Effector CD8-positive, alpha-beta T cell (primary cell): ENCODE results near the gene GRAPL.
"Not testable (repeated sequence)": the region's sequence is repeated elsewhere in the genome, so short reads cannot be mapped to it uniquely, and the experiment has no call there.

Experiments
- DNase-seq: peaks from one replicate; lab custom pipeline; 2025; lab: John Stamatoyannopoulos, UW
- total RNA-seq, 4 experiments: gene quantifications; one replicate each; lab custom pipeline; 2026; lab: John Stamatoyannopoulos, UW

The GRAPL gene
- total RNA-seq, result 0 to 0.62 (median 0.09) reads per million in 4 experiments

DNA sequence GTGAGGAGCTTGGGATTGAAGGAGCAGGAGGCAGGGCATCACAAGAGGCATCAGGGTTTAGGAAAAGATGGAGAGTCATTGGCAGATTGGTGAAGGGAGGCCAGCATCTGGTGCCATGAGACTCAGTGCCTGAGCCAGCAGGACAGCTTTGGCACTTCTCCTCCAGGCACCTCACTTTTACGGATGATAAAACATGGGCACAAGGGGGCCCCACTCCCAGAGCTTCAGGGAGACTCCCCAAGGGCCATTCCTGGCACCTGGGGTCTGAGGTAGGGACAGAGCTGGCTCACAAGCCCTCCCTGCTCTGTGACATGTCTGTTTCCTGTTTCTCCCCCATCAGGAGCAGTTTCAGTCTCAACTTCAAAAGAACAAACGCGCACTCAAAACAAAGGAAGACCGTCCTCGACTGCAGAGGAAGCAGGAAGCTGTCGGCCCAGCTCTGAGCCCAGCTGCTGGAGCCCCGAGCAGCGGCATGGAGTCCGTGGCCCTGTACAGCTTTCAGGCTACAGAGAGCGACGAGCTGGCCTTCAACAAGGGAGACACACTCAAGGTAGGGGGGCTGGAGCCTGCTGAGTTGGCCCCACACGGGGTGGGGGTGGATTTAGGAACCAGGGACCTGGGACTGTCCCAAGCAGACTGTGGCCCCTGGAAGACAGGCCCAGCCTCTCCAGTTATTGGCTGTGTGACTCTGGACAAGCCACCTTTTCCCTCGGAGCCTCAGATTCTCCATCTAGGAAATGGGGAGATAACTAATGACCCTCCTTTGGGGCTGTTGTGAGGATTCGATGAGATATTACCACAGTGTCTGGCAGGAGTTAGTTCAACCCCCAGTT is at the start of gene GRAPL:
Gene GRAPL (plus strand): TSS at position 442 of the 833 bp plus-strand sequence. CDS start 31 bp downstream, at position 473.
- DNase-seq, result not testable (repeated sequence)

GRCh38 chr17:19088804-19089685 is 38.3 kb upstream of the GRAPL start:
- DNase-seq, result not testable (repeated sequence)

- DNase-seq, result not testable (repeated sequence)
Measured at GRCh38 chr17:19090058-19090772, 37.2 kb upstream of the GRAPL start.

DNA sequence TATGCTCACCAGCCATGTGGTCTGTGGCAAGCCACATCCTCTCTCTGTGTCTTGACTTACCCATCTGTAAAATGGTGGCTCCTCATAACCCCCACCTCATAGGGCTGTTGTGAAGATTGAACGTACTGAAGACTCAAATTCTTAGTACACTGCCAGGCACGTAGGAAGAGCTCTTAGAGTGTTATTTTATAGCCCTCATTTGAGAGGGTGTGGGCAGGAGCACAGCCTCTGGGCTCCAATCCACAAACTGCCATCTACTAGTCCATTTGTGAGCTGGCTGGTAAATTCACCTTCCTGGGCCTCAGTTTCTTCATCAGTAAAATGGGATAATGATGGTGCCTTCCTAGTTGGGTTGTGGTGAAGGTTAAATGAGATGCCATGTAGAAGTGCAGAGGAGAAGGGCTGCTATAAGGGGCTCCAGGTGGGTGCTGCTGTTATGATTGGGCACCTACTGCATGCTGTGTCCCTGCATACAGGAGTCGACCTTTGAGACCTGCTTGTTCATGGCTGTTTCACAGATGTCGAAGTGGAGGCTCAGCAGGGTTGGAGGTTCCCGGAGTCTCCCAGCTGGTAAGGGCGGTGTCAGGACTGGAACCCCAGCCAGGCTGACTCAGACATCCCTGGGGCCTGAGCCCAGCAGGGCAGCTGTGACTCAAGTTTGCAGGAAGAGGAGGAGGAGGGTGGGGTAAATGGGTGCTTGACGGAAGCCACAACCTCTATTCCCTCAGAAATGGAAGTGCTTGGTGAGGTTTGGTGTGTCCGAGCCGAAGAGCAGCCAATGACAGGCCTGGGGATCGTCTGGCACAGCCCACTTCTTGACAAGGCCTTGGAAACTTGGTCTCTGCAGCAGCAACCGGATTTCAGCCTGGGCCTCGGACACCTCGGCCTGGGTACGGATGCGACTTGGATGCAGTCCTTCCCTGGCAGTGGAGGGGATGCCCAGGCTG is 34.4 kb upstream of the GRAPL start:
- not testable (repeated sequence) for DNase-seq

DNA sequence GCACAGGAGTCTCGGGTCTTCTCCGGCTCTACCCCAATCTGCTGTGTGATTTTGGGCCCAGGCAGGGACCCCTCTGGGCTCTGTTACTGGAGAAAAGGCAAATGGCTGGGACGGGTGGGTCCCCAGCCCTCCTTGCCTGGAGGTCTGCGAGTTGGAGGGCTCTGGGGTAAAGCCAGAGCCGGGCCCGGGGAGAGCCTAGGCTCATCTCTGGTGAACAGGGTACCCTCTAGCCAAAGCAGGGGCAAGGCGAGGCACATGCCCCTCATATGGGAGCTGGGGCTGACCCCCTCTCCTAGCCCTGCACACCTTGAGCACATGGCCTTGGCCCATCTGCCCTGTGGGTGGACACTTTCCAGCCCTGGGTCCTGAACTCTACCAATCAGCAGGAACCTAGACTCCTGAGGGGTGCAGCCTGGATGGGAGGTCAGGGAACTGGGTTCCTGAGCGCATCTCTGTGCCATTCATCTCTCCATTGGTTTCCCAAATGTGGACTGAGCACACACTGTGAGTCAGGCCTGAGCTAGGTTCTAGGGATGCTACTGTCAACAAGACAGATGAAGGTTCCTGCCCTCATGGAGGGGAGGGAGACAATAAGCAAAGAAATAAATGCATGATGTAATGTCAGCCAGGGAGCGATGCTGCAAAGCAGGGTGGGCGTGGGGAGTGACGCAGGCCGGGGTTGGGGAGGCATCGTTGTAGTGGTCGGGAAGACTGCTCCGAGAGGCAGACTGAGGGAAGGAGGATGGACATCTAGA is 33.5 kb upstream of the GRAPL start:
- DNase-seq, result not testable (repeated sequence)

DNA sequence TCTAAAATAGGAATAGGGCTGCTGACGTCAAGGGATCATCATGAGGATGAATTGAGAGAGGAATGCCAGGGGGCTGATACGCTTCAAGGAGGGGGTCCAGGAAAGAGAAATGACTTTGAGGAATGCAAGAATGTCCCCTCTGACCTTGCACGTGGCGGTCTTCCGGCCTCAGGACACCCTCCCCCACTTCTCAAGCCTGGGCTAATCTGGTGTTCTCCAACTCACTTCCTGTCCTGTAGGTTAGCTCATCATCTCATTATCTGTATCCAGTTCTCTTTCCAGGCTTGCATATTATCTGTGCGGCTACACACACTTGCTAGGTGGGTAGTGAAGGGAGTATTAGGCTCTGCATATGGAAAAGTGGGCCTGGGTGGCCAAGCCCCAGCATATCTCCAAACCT is 18.9 kb upstream of the GRAPL start:
- DNase-seq, result not testable (repeated sequence)

DNA sequence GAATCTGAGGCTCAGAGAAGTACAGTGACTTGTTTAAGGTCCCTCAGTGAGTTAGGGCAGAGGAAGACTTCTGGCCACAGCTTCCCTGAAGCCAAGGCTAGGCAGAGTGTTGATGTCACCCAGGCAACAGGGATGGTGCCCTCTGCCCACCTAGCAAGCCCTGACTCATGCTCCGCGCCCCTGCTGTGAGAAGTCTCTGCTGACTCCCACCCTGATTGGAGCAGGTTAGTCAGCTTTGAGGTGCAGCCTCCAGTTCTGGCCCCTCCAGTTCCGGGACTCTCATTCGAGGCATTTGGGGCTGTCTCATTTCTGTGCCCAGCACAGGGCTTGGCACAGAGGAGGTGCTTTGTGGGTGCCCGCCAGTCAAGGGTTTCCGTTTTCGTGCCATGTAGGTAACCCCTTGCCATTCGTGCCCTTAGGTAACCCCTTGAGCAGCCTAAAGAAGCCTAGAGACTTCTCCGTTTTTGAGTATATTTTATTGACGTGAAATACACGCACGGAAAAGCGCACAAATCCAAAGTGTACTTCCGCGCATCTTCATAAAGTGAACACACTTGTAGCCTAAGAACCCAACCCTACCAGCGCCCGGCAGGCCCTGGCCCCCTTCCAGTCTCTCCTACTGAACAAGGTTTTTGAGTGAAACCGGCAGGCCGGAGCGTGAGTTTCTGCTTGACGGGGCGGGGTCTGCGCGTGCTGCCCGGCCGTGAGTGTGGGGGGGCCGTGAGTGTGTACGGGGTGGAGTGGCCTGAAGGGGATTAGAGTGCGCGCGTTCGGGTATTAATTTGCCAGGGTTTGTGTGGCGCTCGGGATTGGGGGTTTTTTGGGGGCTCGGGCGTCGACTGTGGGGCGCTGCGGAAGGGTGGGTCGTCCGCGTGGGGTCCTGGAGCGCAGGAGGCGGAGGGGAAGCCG is 16.9 kb upstream of the GRAPL start:
- not testable (repeated sequence) for DNase-seq

GRCh38 chr17:19111111-19111711 is 16.2 kb upstream of the GRAPL start:
- not testable (repeated sequence) for DNase-seq

GRCh38 chr17:19111801-19112458 is 15.5 kb upstream of the GRAPL start:
- not testable (repeated sequence) for DNase-seq

- not testable (repeated sequence) for DNase-seq
Measured at GRCh38 chr17:19112459-19112826, 14.9 kb upstream of the GRAPL start.

GRCh38 chr17:19118695-19119094 is 8.7 kb upstream of the GRAPL start:
- DNase-seq, result not testable (repeated sequence)

DNA sequence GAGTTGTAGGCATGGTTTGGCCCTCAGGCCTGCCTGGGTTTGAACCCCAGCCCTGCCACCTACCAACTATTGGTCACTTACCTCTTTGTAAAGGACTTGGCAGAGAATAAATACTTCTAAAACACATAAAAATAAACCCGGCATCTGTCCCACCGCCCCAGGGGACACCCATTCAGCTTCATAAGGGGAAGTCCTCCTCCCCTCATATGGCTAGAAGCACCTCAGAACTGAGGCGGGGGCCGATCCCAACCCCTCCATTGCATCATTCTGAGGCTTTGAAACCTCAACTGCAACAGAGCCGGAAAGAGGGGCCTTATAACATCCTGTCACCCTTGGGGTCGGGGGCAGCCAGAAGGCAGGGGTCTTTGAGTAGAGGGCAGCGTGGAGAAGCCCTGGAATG is 2.1 kb upstream of the GRAPL start:
- not testable (repeated sequence) for DNase-seq

- DNase-seq, result not testable (repeated sequence)
Measured at GRCh38 chr17:19129500-19129899, 2.1 kb downstream of the GRAPL start.

DNA sequence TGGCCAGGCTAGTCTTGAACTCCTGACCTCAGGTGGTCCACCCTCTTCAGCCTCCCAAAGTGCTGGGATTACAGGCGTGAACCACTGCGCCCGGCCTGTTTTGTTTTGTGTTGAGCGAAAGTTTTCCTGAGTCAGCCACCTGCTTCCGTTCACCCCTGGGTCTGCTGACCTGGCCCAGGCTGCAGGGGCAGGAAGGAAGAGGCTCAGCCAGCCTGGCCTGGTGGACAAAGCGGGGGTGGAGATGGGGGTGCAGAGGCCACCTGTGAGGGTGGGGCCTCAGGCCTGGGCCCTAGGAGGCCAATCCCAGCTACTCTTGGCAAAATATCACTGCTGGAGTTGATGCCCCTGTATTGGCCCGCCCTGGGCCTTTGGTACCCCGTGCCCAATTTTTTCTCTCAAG is 3.7 kb downstream of the GRAPL start:
- not testable (repeated sequence) for DNase-seq

DNA sequence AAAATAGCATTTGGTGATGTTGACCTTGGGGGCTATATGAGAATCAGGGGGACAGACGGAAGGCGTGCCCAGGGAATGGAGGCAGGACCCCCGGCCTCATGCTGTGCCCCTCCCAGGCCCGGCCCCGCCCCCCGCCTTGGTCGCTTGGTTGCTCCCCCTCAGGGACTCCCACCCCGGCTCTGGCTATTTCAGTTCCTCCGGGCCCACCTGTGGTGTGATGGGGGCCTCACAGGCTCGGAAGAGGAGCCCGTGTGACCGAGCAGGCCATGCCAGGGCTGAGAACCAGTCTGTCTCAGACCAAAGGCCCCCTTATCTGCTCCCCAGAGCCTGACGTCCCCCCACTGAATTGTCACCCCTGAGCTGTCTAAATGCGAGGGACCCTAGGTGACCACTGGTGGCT is 4.4 kb downstream of the GRAPL start:
- not testable (repeated sequence) for DNase-seq

DNA sequence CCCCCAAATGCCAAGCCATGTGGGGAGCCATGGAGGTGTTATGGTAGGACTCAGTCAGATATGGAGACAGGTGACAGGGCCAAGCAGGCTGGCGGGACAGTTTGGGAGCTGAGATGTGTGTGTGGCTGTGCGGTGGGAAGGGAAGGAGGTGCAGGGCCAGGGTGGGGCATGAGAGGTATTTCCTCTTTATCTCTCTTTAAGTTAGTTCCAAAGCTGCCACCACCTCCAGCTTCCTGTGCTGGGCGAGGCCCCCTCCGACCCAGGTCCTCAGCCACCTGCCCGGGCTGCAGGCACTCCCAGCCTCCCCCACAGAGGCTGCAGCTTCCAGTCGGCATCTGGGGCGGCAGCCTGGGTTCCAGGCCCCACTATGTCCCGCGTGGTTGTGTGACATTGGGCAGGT is 6.4 kb downstream of the GRAPL start:
- not testable (repeated sequence) for DNase-seq

- DNase-seq, result not testable (repeated sequence)
Measured at GRCh38 chr17:19135391-19135790, 8.0 kb downstream of the GRAPL start.

DNA sequence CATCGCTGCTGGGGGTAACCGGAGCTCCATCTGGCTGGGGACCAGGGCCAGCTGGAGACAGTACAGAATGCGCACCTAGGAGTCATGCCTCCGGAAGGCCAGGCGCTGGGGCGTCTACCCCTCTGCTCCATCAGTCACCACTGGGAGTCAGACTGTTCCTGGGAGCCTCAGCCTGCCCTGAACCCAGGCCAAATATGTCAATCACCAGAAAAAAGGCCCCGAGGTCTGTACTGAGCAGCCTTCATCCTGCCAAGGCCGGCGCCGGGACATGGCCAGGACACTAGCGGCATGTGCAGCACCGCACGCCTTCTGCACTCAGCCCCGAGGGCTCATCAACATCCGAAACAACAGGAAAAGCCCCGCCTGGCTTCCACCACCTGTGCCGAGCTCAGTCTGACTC is 8.7 kb downstream of the GRAPL start:
- DNase-seq, result not testable (repeated sequence)
